Trophoblast cell (in vitro differentiated cells and primary cell): Measurements from ENCODE around the gene ASB7.
A peak's percentile ranks its signal among the peaks of the same experiment; 100 is the strongest.

Experiments used
- DNase-seq, 2 donors: peaks; one replicate each; pipeline ENCODE4 v3.0.0-alpha.2; 2016
- H2AFZ ChIP-seq: 2 replicates; pipeline ENCODE4 v1.6.1; 2013; ENCODE audit warnings: low read length, moderate library complexity, mild to moderate bottlenecking; ENCODE audit not compliant: insufficient read depth, poor library complexity
- H2AK5ac ChIP-seq: 2 replicates; pipeline ENCODE4 v1.6.1; 2013; ENCODE audit warnings: mild to moderate bottlenecking, low read length
- H2BK120ac ChIP-seq: 2 replicates; pipeline ENCODE4 v1.6.1; 2013; ENCODE audit warnings: low read length, mild to moderate bottlenecking, moderate library complexity; ENCODE audit not compliant: insufficient read depth, poor library complexity
- H2BK12ac ChIP-seq: 2 replicates; pipeline ENCODE4 v1.6.1; 2013; ENCODE audit warnings: mild to moderate bottlenecking, low read length, moderate library complexity
- H2BK5ac ChIP-seq: 2 replicates; pipeline ENCODE4 v1.6.1; 2013; ENCODE audit warnings: low read length, low read depth, moderate library complexity, mild to moderate bottlenecking; ENCODE audit not compliant: poor library complexity
- H3K14ac ChIP-seq: 2 replicates; pipeline ENCODE4 v1.6.1; 2013; ENCODE audit warnings: mild to moderate bottlenecking, low read length
- H3K18ac ChIP-seq: 2 replicates; pipeline ENCODE4 v1.6.1; 2013; ENCODE audit warnings: mild to moderate bottlenecking, low read length
- H3K23ac ChIP-seq: 2 replicates; pipeline ENCODE4 v1.6.1; 2013; ENCODE audit warnings: low read length
- H3K27ac ChIP-seq: 2 replicates; pipeline ENCODE4 v1.5.1; 2013; ENCODE audit warnings: low read depth, mild to moderate bottlenecking, inconsistent platforms, low read length, moderate library complexity
- H3K27me3 ChIP-seq: 2 replicates; pipeline ENCODE4 v1.6.1; 2013; ENCODE audit warnings: inconsistent platforms, mild to moderate bottlenecking, low read length, moderate library complexity; ENCODE audit not compliant: insufficient read depth
- H3K36me3 ChIP-seq, 2 experiments: 1 replicate in 1 of 2; 2 replicates in 1 of 2; pipeline ENCODE4 v1.6.1; 2013; ENCODE audit warnings: low read length in 2 of 2, mild to moderate bottlenecking in 2 of 2, moderate library complexity in 1 of 2; ENCODE audit not compliant: insufficient read depth in 2 of 2, control insufficient read depth in 1 of 2
- H3K4ac ChIP-seq: 2 replicates; pipeline ENCODE4 v1.6.1; 2013; ENCODE audit warnings: low read depth, mild to moderate bottlenecking, low read length, moderate library complexity
- H3K4me1 ChIP-seq, 2 experiments: 1 replicate in 1 of 2; 2 replicates in 1 of 2; pipeline ENCODE4 v1.6.1; 2013; ENCODE audit warnings: low read length in 2 of 2, mild to moderate bottlenecking in 2 of 2, moderate library complexity in 1 of 2; ENCODE audit not compliant: insufficient read depth in 2 of 2, control insufficient read depth in 1 of 2
- H3K4me2 ChIP-seq: 2 replicates; pipeline ENCODE4 v1.6.1; 2013; ENCODE audit warnings: inconsistent platforms, mild to moderate bottlenecking, low read length, moderate library complexity
- H3K4me3 ChIP-seq: 2 replicates; pipeline ENCODE4 v1.5.1; 2013; ENCODE audit warnings: mild to moderate bottlenecking, low read depth, low read length, inconsistent platforms
- H3K79me1 ChIP-seq: one replicate; pipeline ENCODE4 v1.6.1; 2013; ENCODE audit warnings: low read length
- H3K79me2 ChIP-seq: 2 replicates; pipeline ENCODE4 v1.6.1; 2013; ENCODE audit warnings: low read length, mild to moderate bottlenecking; ENCODE audit not compliant: control insufficient read depth, insufficient read depth, poor library complexity
- H3K9ac ChIP-seq: 2 replicates; pipeline ENCODE4 v1.6.1; 2013; ENCODE audit warnings: mild to moderate bottlenecking, low read length
- H3K9me3 ChIP-seq: 2 replicates; pipeline ENCODE4 v1.6.1; 2013; ENCODE audit warnings: low read depth, mild to moderate bottlenecking, control low read depth, inconsistent platforms, low read length; ENCODE audit not compliant: insufficient read depth
- H4K12ac ChIP-seq: 2 replicates; pipeline ENCODE4 v1.6.1; 2013; ENCODE audit warnings: low read depth, mild to moderate bottlenecking, low read length, moderate library complexity
- H4K8ac ChIP-seq: 2 replicates; pipeline ENCODE4 v1.6.1; 2013; ENCODE audit warnings: low read depth, mild to moderate bottlenecking, low read length, moderate library complexity
- H4K91ac ChIP-seq: one replicate; pipeline ENCODE4 v1.6.1; 2013; ENCODE audit warnings: low read depth, mild to moderate bottlenecking, low read length, moderate library complexity
- WGBS: extraction: QIAGEN DNeasy Blood & Tissue Kit; methylation state at CpG from one replicate; pipeline ENCODE4 v1.1.7; 2013; ENCODE audit warnings: missing lambda C conversion rate; ENCODE audit not compliant: insufficient read length, insufficient coverage; ENCODE audit errors: extremely low coverage; 5-methylcytosine and 5-hydroxymethylcytosine counted together

Gene ASB7

DNA sequence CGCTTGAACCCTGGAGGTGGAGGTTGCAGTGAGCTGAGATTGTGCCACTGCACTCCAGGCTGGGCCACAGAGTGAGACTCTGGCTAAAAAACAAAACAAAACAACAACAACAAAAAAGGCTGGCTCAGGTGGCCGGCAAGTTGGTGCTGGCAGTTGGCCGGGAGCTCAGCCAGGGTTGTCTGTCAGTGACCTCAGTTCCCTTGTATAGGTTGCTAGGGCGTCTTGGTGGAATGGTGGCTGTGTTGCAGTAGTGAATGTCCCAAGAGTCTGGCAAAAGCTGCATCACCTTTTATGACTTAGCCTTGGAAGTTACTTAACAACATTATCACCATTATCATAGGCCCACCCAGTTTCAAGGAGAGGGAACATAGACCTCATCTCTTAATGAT is 40.6 kb downstream of the ASB7 start:
- Histone ChIP-seq H3K4ac (no peak overlapping the region), H3K4me1 (no peaks in the 10 kb centered on the region), H4K8ac (no peak overlapping the region), H3K23ac (no peak overlapping the region), H3K9me3 (no peaks in the 10 kb centered on the region), H2BK12ac (no peak overlapping the region), H3K14ac (no peak overlapping the region), H2BK5ac (no peak overlapping the region), H3K79me1 (no peaks in the 10 kb centered on the region), H3K36me3 (no peaks in the 10 kb centered on the region), H2AK5ac (no peak overlapping the region), H3K9ac (no peak overlapping the region), H2AFZ (no peak overlapping the region), H3K4me2 (no peak overlapping the region), H3K18ac (no peak overlapping the region), H3K27ac (no peak overlapping the region), H3K27me3 (no peaks in the 10 kb centered on the region), H3K79me2 (no peaks in the 10 kb centered on the region), H3K4me3 (no peak overlapping the region), H2BK120ac (no peak overlapping the region), H4K91ac (no peak overlapping the region), H4K12ac (no peak overlapping the region)
- WGBS, result no CpG with 5 or more reads among the region's 4 CpGs
- DNase-seq, result no peak

DNA sequence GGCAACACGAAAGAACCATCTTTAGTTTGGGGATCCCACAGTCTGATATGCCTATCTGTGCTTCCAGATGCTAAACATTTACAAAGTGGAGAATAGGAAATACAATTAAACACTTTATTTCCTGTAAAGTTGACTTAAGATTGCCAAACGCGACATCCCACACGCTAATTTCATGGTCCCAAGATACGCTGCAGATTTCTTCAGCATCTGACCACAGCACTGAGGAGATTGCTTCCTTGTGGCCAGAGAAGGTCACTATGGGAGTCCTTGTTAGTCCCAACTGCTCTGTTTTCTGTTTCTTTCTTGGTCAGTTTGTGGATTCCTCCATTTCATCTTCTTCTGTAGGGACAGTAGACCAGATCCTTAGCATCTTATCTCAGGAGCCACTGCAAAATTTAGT is 43.3 kb downstream of the ASB7 start:
- H3K9ac ChIP-seq, result no peak overlapping the region

DNA sequence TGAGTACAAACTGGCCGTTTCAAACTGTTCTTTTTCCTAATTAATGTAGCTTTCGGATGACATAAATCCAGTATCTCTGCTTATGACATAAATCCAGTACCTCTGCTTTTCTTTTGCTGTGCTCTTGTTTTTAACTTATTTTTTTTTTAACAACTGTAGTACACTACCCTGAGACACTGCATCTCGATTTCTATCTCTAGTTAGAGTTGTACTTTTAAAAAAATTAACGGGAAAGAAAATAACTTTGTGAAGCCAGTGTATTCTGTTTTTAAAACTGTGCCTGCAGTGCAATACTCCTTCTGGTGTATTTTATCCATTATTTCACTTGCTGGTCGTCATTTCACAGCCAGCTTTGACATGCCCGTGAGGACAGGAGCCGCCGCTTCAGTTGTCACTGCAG is 46.6 kb downstream of the ASB7 start:
- no peak overlapping the region for H3K4me3 ChIP-seq
- H3K4ac ChIP-seq, result no peak overlapping the region

More for the DNA sequence above, 43.3 kb downstream of the ASB7 start:
- no CpG with 5 or more reads among the region's 5 CpGs for WGBS
- peak overlapping the region; percentile 82 for H3K23ac ChIP-seq
- H3K4me1 ChIP-seq, result no peaks in the 10 kb centered on the region
- H2BK12ac ChIP-seq, result no peak overlapping the region
- no peak overlapping the region for H3K14ac ChIP-seq
- no peak overlapping the region for H3K4ac ChIP-seq
- no peaks in the 10 kb centered on the region for H3K79me2 ChIP-seq
- H2BK120ac ChIP-seq, result no peak overlapping the region
- H4K8ac ChIP-seq, result no peak overlapping the region
- H3K79me1 ChIP-seq, result no peaks in the 10 kb centered on the region
- H4K91ac ChIP-seq, result no peak overlapping the region
- no peaks in the 10 kb centered on the region for H3K27me3 ChIP-seq
- H3K4me3 ChIP-seq, result no peak overlapping the region
- no peak overlapping the region for H2BK5ac ChIP-seq
- no peak overlapping the region for H3K4me2 ChIP-seq
- no peaks in the 10 kb centered on the region for H3K36me3 ChIP-seq
- H4K12ac ChIP-seq, result no peak overlapping the region
- H3K9me3 ChIP-seq, result no peaks in the 10 kb centered on the region
- H3K18ac ChIP-seq, result no peak overlapping the region
- H2AFZ ChIP-seq, result no peak overlapping the region
- no peak for DNase-seq
- H2AK5ac ChIP-seq, result no peak overlapping the region
- H3K27ac ChIP-seq, result no peak overlapping the region

DNA sequence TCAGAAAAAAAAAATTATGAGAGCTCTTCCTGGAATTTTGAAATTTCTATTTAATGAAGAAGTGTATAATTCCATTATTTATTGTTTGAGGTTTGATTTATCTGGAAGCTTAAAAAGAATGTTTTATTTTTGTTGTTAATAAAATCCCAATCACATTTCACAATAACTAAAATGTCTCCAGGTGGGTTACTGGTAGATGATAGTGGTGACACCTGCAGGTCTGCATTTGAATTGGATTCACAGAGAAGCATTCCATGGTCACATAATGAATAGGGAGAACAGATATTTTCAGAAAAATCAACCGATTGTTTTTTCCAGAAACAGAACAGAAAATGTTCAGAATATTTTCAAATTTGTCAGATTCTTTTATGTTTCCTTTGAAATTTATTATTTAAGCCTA is 48.3 kb downstream of the ASB7 start:
- WGBS, result no CpG with 5 or more reads among the region's 1 CpG
- Histone ChIP-seq H3K18ac (no peak overlapping the region), H3K27ac (no peak overlapping the region)

More for the DNA sequence above, 46.6 kb downstream of the ASB7 start:
- Histone ChIP-seq H3K9me3 (no peaks in the 10 kb centered on the region), H2AFZ (no peak overlapping the region), H3K4me2 (no peak overlapping the region), H2BK5ac (no peak overlapping the region), H4K12ac (no peak overlapping the region), H3K18ac (no peak overlapping the region), H2AK5ac (no peak overlapping the region), H3K23ac (no peak overlapping the region), H3K79me1 (no peaks in the 10 kb centered on the region), H3K14ac (no peak overlapping the region), H2BK12ac (no peak overlapping the region), H3K79me2 (no peaks in the 10 kb centered on the region), H3K4me1 (no peaks in the 10 kb centered on the region), H3K9ac (no peak overlapping the region), H3K36me3 (peaks cover 2 to 3% of the 10 kb centered on the region in 2 experiments), H4K8ac (no peak overlapping the region), H2BK120ac (no peak overlapping the region), H3K27ac (no peak overlapping the region), H4K91ac (no peak overlapping the region), H3K27me3 (no peaks in the 10 kb centered on the region)
- DNase-seq, result no peak
- WGBS, result no CpG with 5 or more reads among the region's 8 CpGs

More for the DNA sequence above, 48.3 kb downstream of the ASB7 start:
- Histone ChIP-seq H3K23ac (no peak overlapping the region), H4K91ac (no peak overlapping the region), H2BK120ac (no peak overlapping the region), H2AFZ (no peak overlapping the region), H3K9ac (no peak overlapping the region), H3K27me3 (no peaks in the 10 kb centered on the region), H3K4me1 (no peaks in the 10 kb centered on the region), H3K79me1 (no peaks in the 10 kb centered on the region), H2BK5ac (no peak overlapping the region), H3K36me3 (peaks cover 2 to 3% of the 10 kb centered on the region in 2 experiments), H2BK12ac (no peak overlapping the region), H2AK5ac (no peak overlapping the region), H3K4me2 (no peak overlapping the region), H3K4ac (no peak overlapping the region), H3K14ac (no peak overlapping the region), H3K79me2 (no peaks in the 10 kb centered on the region), H4K12ac (no peak overlapping the region), H3K4me3 (no peak overlapping the region), H3K9me3 (no peaks in the 10 kb centered on the region), H4K8ac (no peak overlapping the region)
- DNase-seq, result no peak
